ENCODE data around the gene ZNF423.

Gene ZNF423

GRCh38 chr16:49602201-49602975, 253.5 kb downstream of the ZNF423 start:
- DNase-seq (ENCODE audit: low read depth, low spot score): no peak

- DNase-seq (ENCODE audit: low read depth, low spot score): no peak
Observed at GRCh38 chr16:49601576-49601975, 254.3 kb downstream of the ZNF423 start.

- DNase-seq (ENCODE audit: low read depth, low spot score): no peak
Observed at GRCh38 chr16:49600976-49601375, 254.9 kb downstream of the ZNF423 start.

- no peak for DNase-seq (ENCODE audit: low read depth, low spot score)
Observed at GRCh38 chr16:49600536-49600935, 255.4 kb downstream of the ZNF423 start.

GRCh38 chr16:49599704-49600103, 256.2 kb downstream of the ZNF423 start:
- DNase-seq (ENCODE audit: low read depth, low spot score): no peak

GRCh38 chr16:49599281-49599680, 256.6 kb downstream of the ZNF423 start:
- DNase-seq (ENCODE audit: low read depth, low spot score): no peak

- no peak for DNase-seq (ENCODE audit: low read depth, low spot score)
Observed at GRCh38 chr16:49598383-49599170, 257.3 kb downstream of the ZNF423 start.

GRCh38 chr16:49597796-49598195, 258.1 kb downstream of the ZNF423 start:
- DNase-seq (ENCODE audit: low read depth, low spot score): no peak

GRCh38 chr16:49596648-49597291, 259.1 kb downstream of the ZNF423 start:
- DNase-seq (ENCODE audit: low read depth, low spot score): no peak

- no peak for DNase-seq (ENCODE audit: low read depth, low spot score)
Observed at GRCh38 chr16:49596068-49596467, 259.8 kb downstream of the ZNF423 start.

GRCh38 chr16:49594685-49595498, 261.0 kb downstream of the ZNF423 start:
- no peak for DNase-seq (ENCODE audit: low read depth, low spot score)

- no peak for DNase-seq (ENCODE audit: low read depth, low spot score)
Observed at GRCh38 chr16:49594153-49594552, 261.8 kb downstream of the ZNF423 start.

- DNase-seq (ENCODE audit: low read depth, low spot score): no peak
Observed at GRCh38 chr16:49593424-49594040, 262.4 kb downstream of the ZNF423 start.

- no peak for DNase-seq (ENCODE audit: low read depth, low spot score)
Observed at GRCh38 chr16:49592546-49593423, 263.1 kb downstream of the ZNF423 start.

- no peak for DNase-seq (ENCODE audit: low read depth, low spot score)
Observed at GRCh38 chr16:49590166-49590871, 265.6 kb downstream of the ZNF423 start.

GRCh38 chr16:49589544-49590031, 266.3 kb downstream of the ZNF423 start:
- no peak for DNase-seq (ENCODE audit: low read depth, low spot score)

GRCh38 chr16:49588729-49589384, 267.1 kb downstream of the ZNF423 start:
- no peak for DNase-seq (ENCODE audit: low read depth, low spot score)

- no peak for DNase-seq (ENCODE audit: low read depth, low spot score)
Observed at GRCh38 chr16:49588026-49588425, 267.9 kb downstream of the ZNF423 start.

GRCh38 chr16:49587511-49587910, 268.4 kb downstream of the ZNF423 start:
- no peak for DNase-seq (ENCODE audit: low read depth, low spot score)
